Dermis microvascular lymphatic vessel endothelial cell (primary cell): Measurements from ENCODE around the gene PGGHG. TPM values are rescaled to one million over a fixed set of nuclear protein-coding genes. Genes with fewer than 3 reads are reported as not detected.
"Not testable (repeated sequence)": the region's sequence is repeated elsewhere in the genome, so short reads cannot be mapped to it uniquely, and the experiment has no call there.

Source experiments
- DNase-seq, 2 donors: peaks; one replicate each; pipeline versions ENCODE4 v3.0.0 to v3.0.0-alpha.2; 2010; ENCODE audit warnings: low read depth in 2 of 2
- total RNA-seq: library from RNA; depleted of rRNA; stranded (reverse); fragments of >200 nt; gene quantifications from 2 replicates; pipeline ENCODE4 v1.2.1, GENCODE V29; 2014

The PGGHG gene
- total RNA-seq, 1 donor from 2014 or later, result 6.7 TPM

DNA sequence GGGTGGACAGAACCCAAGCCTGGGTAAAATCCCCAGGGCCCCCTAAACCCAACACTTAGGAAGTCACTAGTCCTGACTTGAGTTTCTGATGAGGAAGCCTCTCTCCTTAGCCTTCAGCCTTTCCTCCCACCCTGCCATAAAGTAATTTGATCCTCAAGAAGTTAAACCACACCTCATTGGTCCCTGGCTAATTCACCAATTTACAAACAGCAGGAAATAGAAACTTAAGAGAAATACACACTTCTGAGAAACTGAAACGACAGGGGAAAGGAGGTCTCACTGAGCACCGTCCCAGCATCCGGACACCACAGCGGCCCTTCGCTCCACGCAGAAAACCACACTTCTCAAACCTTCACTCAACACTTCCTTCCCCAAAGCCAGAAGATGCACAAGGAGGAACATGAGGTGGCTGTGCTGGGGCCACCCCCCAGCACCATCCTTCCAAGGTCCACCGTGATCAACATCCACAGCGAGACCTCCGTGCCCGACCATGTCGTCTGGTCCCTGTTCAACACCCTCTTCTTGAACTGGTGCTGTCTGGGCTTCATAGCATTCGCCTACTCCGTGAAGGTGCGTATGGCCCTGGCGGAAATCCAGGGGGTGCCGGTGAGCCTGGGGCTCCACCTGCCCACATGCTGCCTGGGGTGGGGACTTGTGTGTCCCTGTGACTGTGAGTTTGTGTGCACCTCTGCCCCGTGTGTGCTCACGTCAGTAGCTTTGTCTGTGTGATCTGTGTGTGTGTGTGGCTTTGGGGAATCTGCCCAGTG is 25.0 kb downstream of the PGGHG start, which contains the start of gene IFITM1:
TSS of gene IFITM1 (plus strand) at position 254 of the 767 bp plus-strand sequence. CDS start at position 385, 131 bp downstream.
- no peak for DNase-seq

DNA sequence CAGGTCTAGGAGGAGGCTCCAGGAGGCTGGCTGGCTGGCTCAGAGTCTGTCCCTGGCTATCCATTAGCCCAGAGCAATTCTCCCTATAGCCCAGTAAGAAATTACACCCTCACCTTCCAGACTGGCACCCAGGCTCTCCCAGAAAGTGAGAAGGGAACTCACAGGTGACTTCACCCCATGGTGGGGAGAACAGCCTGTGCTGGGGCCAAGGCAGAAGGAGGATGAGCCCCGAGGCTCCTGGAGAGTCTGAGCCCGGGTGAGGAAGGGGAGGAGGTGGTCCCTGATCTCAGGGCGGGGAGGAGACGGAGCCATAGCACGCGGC is 25.6 kb downstream of the PGGHG start:
- DNase-seq, result not testable (repeated sequence)

DNA sequence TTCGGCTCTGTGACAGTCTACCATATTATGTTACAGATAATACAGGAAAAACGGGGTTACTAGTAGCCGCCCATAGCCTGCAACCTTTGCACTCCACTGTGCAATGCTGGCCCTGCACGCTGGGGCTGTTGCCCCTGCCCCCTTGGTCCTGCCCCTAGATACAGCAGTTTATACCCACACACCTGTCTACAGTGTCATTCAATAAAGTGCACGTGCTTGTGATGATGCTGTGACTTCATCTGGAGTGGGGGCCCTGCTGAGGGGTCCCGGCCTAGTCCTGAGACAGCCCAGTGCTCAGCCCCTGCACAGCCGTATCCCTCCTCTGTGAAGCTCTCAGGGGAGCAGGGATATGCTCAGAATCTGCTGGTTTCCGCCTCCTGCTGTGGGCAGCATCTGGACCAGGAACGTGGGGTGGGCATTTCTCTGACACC is 26.1 kb downstream of the PGGHG start:
- no peak for DNase-seq

DNA sequence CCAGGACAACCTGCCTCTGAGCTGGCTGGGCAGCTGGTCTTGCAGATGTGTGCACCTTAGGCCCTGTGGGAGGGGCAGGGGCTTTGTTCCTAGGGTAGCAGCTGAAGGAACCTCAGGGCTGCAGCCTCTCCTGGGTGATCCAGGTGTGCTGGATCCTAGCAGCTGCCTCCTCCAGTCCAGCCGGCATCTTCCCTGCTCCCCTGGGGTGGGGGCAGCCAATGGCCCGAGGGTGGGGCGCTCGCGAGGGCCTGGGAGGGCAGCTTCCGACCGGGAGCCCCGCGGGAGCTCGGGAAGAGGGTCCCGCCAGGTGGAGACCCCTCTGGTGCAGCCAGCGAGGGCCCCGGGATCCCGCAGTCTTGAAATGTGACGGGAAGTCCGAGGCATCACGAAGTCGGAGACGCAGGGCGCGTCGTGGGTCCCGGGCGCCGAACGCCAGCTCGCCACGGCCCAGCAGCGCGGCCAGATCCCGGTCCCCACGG is 26.6 kb downstream of the PGGHG start:
- DNase-seq, result no peak

GRCh38 chr11:316031-316701 is 27.2 kb downstream of the PGGHG start:
- no peak for DNase-seq

- no peak for DNase-seq
Measured at GRCh38 chr11:316891-317301, 28.0 kb downstream of the PGGHG start.

DNA sequence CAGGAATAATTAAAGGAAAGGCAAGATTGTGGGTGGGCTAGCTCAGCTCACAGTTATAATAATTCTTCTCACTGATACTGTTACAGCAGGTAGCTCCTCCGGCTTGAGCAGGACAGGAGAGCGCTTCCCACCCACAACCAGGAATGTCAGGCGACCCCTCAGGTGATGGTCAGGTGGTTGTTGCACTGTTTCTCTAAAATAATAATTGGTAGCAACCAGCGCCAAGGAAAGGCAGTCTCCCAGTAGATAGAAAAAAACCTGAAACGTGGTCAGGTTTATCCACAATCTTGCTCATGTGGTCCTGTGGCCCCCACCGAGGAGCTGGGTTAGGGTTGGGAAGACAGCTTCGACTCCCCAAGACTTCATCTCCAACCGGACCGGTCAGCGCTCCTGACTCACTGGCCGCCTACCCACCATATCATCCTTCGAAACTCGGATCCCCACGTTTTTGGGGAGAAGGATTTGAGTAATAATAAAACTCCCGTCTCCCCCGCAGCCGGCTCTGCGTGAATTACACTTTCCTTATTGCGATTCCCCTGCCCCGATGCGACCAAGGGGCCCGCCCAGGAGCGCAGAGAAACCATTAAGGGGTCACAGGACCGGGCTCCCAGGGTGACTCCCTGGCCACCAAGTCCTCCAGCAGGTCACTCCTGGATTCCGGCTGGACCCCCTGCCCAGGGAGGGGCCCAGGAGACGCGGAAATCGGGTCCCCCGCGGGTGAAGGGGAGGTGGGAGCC is 28.9 kb downstream of the PGGHG start:
- DNase-seq, result not testable (repeated sequence)

DNA sequence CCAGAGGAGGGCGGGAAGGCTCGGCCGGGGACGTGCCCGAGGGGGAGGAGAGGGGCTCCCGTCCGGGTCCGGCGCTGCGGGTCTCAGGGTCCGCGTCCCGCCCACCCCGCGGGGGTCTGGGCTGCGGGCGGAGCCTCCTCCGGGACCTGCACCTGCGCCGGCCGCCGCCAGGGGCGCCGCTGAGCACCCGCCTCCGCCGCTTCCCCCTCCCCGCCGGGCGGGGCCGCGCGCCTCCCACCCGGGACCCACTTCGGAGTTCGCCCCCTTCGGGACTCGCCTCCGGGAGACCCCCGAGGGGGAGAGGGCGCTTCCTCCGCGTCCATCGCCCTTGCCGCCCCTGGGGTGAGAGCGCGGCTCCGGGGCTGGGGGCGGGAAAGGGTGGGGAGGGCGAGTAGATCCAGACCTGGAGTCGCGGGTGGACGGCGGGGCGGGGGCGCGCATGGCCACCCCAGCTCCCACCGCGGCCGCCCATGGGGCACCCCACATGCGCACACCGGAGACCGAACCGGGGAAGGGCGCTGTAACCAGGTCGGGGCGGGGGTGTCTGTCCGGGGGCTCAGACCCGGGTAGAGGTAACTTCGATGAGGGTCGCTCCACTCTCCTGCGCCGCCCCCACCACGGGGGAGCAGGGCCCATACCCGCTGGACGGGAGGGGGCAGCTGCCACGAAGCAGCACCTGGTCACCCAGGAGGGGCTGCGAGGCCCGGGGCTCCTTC is 29.6 kb downstream of the PGGHG start:
- not testable (repeated sequence) for DNase-seq

GRCh38 chr11:319121-319887 is 30.4 kb downstream of the PGGHG start:
- DNase-seq, result not testable (repeated sequence)

DNA sequence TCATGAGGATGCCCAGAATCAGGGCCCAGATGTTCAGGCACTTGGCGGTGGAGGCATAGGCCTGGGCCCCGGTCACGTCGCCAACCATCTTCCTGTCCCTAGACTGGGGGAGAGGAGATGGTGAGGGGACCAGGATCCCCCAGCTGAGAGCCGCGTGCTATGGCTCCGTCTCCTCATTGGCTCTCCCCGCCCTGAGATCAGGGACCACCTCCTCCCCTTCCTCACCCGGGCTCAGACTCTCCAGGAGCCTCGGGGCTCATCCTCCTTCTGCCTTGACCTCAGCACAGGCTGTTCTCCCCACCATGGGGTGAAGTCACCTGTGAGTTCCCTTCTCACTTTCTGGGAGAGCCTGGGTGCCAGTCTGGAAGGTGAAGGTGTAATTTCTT is 31.0 kb downstream of the PGGHG start:
- not testable (repeated sequence) for DNase-seq

DNA sequence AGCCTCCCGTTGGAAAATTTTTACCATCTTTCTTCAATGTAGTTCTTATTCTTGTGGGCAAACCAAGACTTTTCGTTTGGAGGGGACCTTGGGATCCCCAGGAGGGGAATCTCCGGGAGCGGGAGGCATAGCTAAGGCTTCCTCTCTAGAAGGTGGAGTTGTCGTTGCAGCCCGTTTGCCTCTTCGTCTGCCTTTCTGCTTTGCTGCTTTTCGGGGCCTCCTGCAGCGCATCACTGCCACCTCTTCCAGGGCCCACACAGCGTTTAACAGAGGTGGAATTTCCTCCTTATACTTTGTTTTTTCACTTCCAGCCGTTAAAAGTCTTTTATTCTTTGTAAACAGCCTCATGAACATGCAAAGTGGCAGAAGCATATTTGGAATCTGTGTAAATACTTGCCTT is 35.2 kb downstream of the PGGHG start:
- DNase-seq, result no peak

DNA sequence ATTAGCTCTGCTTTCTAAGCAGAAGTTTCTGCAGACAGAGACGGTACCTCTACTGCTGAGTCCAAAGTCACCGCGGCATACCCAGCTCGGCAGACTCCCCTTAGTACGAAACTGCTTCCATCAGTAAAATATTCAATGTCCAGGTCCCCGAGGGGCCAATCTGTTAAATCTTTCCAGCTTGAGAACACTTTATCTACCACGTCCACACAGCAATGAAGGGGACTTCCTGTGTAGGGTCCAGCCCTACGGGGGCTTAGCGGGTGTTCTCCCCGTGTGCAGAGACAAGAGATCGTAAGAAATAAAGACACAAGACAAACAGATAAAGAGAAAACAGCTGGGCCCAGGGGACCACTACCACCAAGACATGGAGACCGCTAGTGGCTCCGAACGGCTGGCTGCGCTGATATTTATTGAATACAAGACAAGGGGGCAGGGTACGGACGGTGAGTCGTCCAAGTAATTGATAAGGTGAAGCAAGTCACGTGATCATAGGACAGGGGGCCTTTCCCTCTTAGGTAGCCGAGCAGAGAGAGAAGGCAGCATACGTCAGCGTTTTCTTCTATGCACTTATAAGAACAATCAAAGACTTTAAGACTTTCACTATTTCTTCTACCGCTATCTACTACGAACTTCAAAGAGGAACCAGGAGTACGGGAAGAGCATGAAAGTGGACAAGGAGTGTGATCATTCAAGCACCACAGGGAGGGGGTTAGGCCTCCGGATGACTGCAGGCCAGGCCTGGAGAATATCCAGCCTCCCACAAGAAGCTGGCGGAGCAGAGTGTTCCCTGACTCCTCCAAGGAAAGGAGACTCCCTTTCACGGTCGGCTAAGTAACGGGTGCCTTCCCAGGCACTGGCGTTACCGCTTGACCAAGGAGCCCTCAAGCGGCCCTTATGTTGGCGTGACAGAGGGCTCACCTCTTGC is 35.9 kb downstream of the PGGHG start:
- not testable (repeated sequence) for DNase-seq

DNA sequence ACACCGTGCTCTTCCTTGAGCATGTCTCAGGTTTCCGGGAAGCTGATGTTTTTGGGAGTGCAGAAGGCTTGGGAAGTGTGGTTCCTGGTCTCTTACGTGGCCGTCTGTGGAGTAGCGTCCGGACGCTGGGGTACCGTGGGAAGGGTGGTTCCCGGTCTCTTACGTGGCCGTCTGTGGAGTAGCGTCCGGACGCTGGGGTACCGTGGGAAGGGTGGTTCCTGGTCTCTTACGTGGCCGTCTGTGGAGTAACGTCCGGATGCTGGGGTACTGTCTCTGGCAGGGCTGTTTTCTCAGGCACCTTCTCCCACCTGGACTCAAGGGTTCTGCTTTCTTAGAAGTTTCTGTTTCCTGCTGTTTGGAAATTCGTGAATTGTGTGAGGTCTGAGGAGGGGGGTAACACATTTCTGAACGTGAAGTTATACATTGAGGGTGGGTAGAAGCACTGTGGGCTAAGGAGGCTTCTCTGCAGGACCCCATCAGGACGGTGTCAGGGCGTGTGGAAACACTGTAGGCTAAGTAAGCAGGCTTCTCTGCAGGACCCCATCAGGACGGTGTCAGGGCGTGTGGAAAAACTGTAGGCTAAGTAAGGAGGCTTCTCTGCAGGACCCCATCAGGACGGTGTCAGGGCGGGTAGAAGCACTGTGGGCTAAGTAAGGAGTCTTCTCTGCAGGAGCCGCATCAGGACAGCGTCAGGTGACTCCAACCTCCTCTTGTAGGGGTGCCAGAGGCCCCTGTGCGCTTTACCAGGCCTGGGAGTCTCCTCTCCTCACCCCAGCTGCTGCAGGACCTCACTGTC is 37.1 kb downstream of the PGGHG start:
- no peak for DNase-seq

DNA sequence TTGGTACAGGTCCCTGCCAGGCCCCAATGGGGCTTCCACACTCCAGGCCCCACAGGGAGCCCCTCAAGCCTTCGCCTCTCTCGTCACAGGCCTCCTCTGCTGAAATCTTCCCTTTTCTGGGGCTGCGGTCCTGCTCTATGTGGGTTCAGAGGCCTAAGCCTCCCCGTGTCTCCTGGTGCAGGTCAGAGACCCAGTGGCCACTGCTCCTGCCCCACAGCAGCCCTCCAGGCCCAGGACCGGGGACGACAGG is 37.6 kb downstream of the PGGHG start:
- DNase-seq, result no peak

DNA sequence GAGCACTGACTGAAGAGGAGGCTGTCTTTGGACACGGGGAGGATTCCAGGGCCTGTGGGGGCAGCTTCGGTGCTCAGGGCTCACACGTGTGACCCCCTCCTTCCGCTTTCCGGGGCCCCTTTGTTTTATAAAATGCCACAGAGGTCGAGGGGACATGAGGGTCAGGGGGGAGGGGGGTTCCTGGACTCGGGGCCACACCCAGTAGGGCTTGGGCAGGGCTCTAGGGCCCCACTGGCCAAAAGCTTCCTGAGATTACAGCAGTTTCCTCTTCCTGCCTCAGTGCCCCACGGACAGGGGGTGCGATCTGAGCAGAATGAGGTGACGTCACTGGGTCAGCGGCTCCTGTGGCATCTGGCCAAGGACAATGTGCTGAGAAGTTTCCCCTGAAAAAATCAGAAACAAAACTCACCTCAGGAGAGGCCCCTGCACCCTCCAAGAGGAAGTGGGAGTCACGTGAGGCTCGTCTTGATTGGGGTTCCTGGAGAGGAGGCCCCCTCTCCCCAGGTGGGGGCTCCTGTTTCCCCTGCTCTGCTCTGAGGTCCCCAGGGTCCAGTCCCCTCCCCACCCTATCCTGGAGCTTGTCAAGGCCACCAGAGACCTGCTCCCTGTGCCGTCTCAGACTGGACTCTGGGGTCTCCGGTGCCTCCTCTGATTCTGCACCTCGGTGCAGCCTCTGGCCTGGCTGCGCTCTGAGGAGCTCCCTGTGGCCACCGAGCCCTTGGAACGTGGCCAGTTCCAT is 38.1 kb downstream of the PGGHG start:
- peak; percentile 80 to 82 for DNase-seq

GRCh38 chr11:327581-327923 is 38.6 kb downstream of the PGGHG start:
- no peak for DNase-seq

- no peak for DNase-seq
Measured at GRCh38 chr11:328012-328411, 39.1 kb downstream of the PGGHG start.

GRCh38 chr11:328516-329100 is 39.7 kb downstream of the PGGHG start:
- DNase-seq, result not testable (repeated sequence)
